SK-N-MC (cell line): ENCODE data around the gene SLAMF1.

Experiments used
- DNase-seq: peaks from one replicate; pipeline ENCODE4 v3.0.0-alpha.2; 2011; ENCODE audit warnings: low read depth, low spot score
- H3K27ac ChIP-seq: fragments of 200-600 bp; sonication (generic); 2 replicates; pipeline ENCODE4 v1.5.1; 2016; ENCODE audit warnings: mixed run types
- H3K36me3 ChIP-seq: fragments of 200-600 bp; sonication (generic); 2 replicates; pipeline ENCODE4 v1.6.1; 2017; ENCODE audit warnings: antibody characterized with exemption, low read length, mixed read lengths; ENCODE audit not compliant: insufficient read depth
- H3K4me3 ChIP-seq: fragments of 200-600 bp; sonication (generic); 2 replicates; pipeline ENCODE4 v1.5.1; 2016
- H3K9ac ChIP-seq: fragments of 200-600 bp; sonication (generic); 2 replicates; pipeline ENCODE4 v1.8.0; 2017; ENCODE audit warnings: mixed run types, mixed read lengths; ENCODE audit not compliant: insufficient read length
- H3K9me3 ChIP-seq: fragments of 200-600 bp; sonication (generic); 2 replicates; pipeline ENCODE4 v1.6.1; 2017; ENCODE audit warnings: low read depth, mild to moderate bottlenecking, antibody characterized with exemption, low read length, moderate library complexity, mixed read lengths
- EZH2 ChIP-seq: fragments of 200-600 bp; sonication (generic); IDR thresholded peaks from one replicate; pipeline ENCODE4 v1.6.1; 2017; ENCODE audit warnings: antibody characterized with exemption
- FOXP2 ChIP-seq: optimal IDR thresholded peaks from 2 replicates; pipeline ENCODE3; 2011; ENCODE audit warnings: mild to moderate bottlenecking, moderate library complexity; ENCODE audit not compliant: insufficient read depth; ENCODE audit errors: extremely low read length, control extremely low read depth
- POLR2AphosphoS5 ChIP-seq: IDR thresholded peaks from 2 replicates; pipeline ENCODE4 v1.6.1; 2012; ENCODE audit warnings: mild to moderate bottlenecking, low read depth, low read length, borderline replicate concordance

SLAMF1 gene

DNA sequence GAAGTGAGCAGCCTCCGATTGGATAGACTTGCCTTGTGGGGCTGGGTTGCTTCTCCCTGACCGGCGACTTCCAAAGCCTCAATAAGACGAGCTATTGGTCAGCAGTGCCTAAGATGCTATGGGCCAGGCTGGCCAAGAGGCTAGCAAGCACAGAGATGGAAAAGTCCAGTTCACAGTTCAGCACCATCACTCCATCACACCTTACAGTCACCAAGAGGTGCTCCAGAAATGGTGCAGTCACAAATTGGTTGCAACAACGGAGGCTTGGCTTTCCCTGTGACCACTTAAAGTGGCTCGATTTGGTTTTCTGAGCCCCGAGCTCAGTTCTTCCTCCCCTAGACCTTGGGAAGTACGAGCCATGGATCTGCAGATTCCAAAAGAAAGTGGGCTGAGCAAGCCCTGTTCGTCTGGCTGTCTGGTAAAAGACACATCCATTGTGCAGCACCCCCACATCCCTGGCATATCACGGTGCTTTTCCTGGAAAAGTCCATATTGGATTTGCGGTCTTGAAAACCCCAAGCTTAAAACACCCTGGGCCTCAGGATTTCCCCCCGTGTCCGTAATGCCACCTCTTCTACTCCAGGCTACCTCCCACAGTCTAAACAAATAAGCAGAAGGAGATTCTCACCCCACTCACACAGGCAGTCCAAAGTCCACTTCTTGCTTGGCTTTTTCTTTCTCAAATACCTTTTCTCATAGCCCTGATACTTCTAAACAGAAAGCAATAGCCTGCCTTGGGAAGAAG lies 1.3 kb downstream of the SLAMF1 start:
- no peak overlapping the region for H3K27ac ChIP-seq
- TF ChIP-seq EZH2 (no peak), FOXP2 (no peak), POLR2AphosphoS5 (no peak)
- no peaks in the 10 kb centered on the region for H3K9me3 ChIP-seq
- DNase-seq, result no peak
- H3K9ac ChIP-seq, result no peak overlapping the region
- no peaks in the 10 kb centered on the region for H3K36me3 ChIP-seq
- no peak overlapping the region for H3K4me3 ChIP-seq

DNA sequence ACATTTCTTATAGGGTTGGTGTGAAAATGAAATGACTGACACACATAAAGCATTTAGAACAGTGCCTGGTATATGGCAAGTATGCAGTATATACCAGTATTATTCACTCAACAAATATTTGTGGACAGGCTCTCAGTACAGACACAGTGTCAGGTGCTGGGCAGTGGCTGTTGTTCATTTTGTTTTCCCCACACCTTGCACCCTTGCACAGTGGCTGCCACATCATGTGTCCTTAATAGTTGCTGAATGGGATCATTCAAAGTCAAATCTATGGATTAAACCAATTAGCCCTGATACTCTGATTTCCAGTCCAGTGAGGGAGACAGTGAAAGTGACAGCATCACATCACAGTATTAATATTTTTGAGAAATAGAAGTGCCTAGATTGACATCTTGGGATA lies 2.4 kb downstream of the SLAMF1 start:
- H3K27ac ChIP-seq, result no peak overlapping the region
- no peak for DNase-seq
- H3K4me3 ChIP-seq, result no peak overlapping the region
- H3K9me3 ChIP-seq, result no peaks in the 10 kb centered on the region
- H3K9ac ChIP-seq, result no peak overlapping the region
- no peaks in the 10 kb centered on the region for H3K36me3 ChIP-seq
- no peak for TF ChIP-seq POLR2AphosphoS5
- TF ChIP-seq EZH2, result no peak
- TF ChIP-seq FOXP2, result no peak

DNA sequence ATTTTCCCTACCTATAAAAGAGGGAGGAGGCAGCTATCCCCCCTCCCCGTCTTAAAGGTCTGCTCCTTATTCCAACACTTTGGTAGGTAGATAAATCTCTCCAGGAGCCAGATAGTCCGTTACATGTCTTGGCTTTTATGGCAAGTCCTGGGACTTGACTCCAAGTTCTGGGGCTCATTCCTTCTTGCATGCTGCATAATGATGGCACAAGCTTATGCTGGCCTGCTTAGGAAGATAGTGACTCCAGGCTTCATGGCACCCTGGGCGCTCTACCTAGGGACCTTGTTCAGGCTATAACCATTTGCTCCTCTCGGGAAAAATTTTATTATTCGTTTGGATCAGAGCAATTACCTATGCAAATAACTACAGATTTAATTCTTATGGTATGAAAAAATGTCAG lies 3.7 kb downstream of the SLAMF1 start:
- TF ChIP-seq EZH2 (no peak), FOXP2 (no peak), POLR2AphosphoS5 (no peak)
- no peak overlapping the region for H3K9ac ChIP-seq
- H3K4me3 ChIP-seq, result no peak overlapping the region
- H3K9me3 ChIP-seq, result no peaks in the 10 kb centered on the region
- H3K27ac ChIP-seq, result no peak overlapping the region
- DNase-seq, result no peak
- no peaks in the 10 kb centered on the region for H3K36me3 ChIP-seq

DNA sequence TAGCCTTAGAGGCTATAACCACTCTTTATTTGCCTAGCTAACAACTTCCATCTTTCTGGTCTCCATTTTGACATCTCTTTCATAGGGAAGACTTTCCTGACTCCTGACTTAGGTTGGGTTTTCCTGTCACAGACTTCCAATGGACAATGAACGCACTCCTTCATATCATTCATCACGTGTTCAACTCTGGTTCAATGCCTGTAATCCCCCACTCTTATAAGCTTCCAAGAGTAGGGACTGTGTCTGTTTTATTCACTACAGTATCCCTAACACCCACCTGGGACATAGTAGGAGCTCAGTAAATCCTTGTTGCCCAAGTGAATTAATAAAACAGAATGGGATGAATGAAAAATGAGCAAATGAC lies 4.6 kb downstream of the SLAMF1 start:
- H3K9ac ChIP-seq, result no peak overlapping the region
- no peak overlapping the region for H3K27ac ChIP-seq

DNA sequence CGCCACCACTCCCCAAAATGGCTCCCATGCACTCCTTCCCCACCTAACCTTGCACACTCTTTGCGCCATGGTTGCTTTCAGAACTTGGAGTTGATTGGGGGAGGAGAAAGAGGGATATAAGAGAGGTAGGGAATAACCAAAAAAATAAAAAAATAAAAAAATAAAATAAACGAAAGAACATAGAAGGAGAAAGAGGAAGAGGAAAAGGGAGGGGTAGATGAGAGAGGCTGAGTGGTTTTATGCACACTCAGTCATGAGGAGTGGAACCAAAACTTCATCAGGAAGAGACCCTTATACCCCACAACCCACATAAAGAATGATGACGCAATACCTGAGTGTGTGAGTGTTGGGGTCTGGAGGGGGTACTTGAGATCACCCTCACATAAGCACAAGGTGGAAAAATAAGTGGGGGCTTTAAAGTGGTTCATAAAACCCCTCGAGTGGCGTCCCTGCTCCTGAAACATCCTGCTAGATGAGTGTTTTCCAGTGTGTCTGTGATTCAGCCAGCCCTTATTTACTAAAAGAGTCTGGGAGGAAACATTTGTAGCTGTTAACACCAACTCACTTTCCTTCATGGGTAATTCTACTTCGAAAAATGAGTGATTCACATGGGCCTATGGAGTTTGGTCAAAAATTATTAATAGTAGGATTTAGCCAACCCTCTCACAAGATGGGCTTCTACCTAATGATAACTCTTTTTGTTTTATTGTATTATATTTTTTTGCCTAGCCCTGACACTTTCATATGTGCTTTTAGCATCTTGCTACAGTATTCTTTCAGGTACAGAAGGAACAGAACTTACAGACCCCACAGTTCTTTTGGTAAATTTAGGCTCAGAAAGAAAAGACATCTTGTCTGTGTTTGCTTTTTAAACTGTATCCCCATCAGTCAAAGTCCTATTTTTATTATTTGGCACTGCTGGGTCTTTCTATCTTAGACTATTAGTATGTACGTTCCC lies 5.2 kb downstream of the SLAMF1 start:
- Histone ChIP-seq H3K36me3 (no peaks in the 10 kb centered on the region), H3K9me3 (no peaks in the 10 kb centered on the region), H3K27ac (no peak overlapping the region), H3K9ac (no peak overlapping the region), H3K4me3 (no peak overlapping the region)
- no peak for DNase-seq
- TF ChIP-seq POLR2AphosphoS5 (no peak), FOXP2 (no peak), EZH2 (no peak)

More for the DNA sequence above, 4.6 kb downstream of the SLAMF1 start:
- no peaks in the 10 kb centered on the region for H3K36me3 ChIP-seq
- DNase-seq, result no peak
- no peak overlapping the region for H3K4me3 ChIP-seq
- no peaks in the 10 kb centered on the region for H3K9me3 ChIP-seq
- TF ChIP-seq POLR2AphosphoS5 (no peak), EZH2 (no peak), FOXP2 (no peak)

DNA sequence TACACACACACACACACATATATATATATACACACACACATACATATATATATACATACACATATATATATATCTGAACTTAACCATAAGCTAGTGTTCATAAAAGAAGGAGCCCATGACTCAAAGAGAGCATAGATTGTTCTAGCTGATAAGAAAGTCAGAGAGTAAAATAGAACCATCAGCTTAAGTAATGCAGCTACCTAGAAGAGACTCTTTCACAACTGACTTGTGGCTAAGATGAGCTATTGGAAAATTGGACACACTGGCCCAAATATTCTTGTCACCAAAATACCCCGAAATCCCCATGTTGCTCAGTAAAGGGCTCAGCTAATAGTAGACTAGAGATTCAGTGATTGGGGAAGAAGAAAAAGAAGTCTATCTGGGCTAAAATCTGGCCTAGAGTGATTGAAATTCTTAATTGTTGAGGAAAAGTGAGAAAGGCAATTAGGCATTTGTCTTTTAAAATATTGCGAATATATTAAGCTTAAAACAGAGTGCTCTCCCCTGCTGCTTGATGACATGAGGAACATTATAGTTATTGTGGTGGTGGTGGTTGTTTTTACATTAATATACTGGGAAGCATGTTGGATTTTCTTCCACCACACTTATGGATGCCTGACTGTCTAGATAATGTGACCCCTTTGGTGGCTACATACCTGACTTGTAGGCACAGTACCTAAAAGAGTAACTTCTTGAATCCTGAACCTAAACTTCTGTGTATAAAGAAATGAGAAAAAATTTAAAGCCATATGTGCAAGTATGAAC lies 6.3 kb downstream of the SLAMF1 start:
- TF ChIP-seq FOXP2 (no peak), POLR2AphosphoS5 (no peak), EZH2 (no peak)
- H3K9me3 ChIP-seq, result no peaks in the 10 kb centered on the region
- H3K36me3 ChIP-seq, result no peaks in the 10 kb centered on the region
- no peak for DNase-seq
- no peak overlapping the region for H3K27ac ChIP-seq
- H3K9ac ChIP-seq, result no peak overlapping the region
- H3K4me3 ChIP-seq, result no peak overlapping the region

DNA sequence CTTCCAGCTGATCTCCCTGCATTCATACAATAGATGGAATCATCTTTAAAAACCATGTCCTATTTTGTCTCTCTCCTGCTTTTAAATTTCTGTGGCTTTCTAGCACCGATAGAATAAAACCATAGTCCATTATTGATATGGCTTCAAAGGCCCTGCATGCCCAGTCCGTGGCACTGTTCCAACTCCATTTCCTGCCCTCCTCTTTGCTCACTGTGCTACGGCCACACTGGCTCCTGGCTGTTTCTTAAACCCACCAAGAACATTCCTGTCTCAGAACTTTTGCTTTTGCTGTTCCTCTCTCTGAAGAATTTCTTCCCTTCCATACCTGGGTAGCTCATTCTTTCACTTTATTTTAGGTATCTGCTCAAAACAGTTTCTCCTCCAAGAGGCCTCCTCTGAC lies 7.2 kb downstream of the SLAMF1 start:
- TF ChIP-seq FOXP2, result no peak
- TF ChIP-seq EZH2, result no peak
- TF ChIP-seq POLR2AphosphoS5, result no peak
- H3K4me3 ChIP-seq, result no peak overlapping the region
- H3K27ac ChIP-seq, result no peak overlapping the region
- no peak overlapping the region for H3K9ac ChIP-seq
- no peak for DNase-seq
- no peaks in the 10 kb centered on the region for H3K36me3 ChIP-seq
- no peaks in the 10 kb centered on the region for H3K9me3 ChIP-seq

DNA sequence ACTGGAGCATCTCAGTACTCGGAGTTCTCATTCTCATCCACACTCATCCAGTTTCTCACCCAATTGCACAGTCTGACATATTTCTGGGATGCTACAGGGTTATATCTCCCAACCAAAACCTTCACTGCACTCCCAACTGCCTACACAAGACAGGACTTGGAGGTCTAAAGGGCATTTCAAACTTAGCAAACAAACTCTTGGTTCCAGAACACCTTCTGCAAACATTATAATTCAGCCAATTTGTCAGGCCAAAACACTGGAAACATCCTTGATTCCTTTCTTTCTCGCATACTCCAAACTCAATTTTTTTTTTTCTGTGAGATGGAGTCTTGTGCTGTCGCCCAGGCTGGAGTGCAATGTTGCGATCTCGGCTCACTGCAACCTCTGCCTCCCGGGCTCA lies 7.9 kb downstream of the SLAMF1 start:
- no peaks in the 10 kb centered on the region for H3K36me3 ChIP-seq
- H3K9ac ChIP-seq, result no peak overlapping the region
- H3K4me3 ChIP-seq, result no peak overlapping the region
- no peak overlapping the region for H3K27ac ChIP-seq
- no peak for TF ChIP-seq FOXP2
- TF ChIP-seq EZH2, result no peak
- no peak for TF ChIP-seq POLR2AphosphoS5
- DNase-seq, result no peak
- H3K9me3 ChIP-seq, result no peaks in the 10 kb centered on the region
